Spleen (tissue), 7 donors: Measurements from ENCODE around the gene LEKR1.

Source experiments
- CTCF ChIP-seq, 11 experiments: fragments of 200-600 bp in 7 of 11; fragments of 450-650 bp in 4 of 11; sonication (generic) in 4 of 11; IDR thresholded peaks in 8 of 11; conservative IDR thresholded peaks in 3 of 11; 1 replicate in 7 of 11; 2 replicates in 4 of 11; pipeline versions ENCODE4 v1.4.0 to v1.8.0; 2016 to 2021; ENCODE audit warnings: antibody characterized with exemption in 11 of 11, inconsistent platforms in 4 of 11, mild to moderate bottlenecking in 1 of 11
- POLR2A ChIP-seq, 3 donors: fragments of 450-650 bp; IDR thresholded peaks; one replicate each; pipeline ENCODE4 v1.5.1; 2017; ENCODE audit warnings: antibody characterized with exemption in 3 of 3, mild to moderate bottlenecking in 1 of 3
- donor health status: DM: no; HTN: no; CAD: no; lungs with moderate emphysema.
- donor health status: DM: no; HTN: no; CAD: no.
- donor health status: DM: no; HTN: no; CAD: no.

DNA sequence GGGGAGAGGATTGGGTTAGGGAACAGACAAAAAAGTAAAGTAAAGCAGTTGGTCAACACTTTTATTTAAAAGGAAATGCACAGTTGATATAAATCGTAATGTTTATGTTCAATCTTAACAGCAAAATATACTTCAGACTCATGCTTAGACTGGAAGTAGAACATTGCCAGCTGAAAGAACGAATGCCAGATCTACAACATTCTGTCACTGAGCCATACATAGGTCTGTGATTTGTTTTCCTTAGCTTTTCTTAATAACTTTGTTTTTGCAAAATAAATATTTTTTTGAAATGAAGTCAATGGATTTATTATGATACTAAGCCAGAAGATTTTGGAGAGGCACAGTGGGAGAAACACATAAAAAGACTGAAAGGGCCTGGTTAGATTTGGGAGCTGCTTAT is 62.0 kb downstream of the LEKR1 start:
- TF ChIP-seq POLR2A (IDR thresholded peaks at IDR 0.05) (no peak), CTCF (IDR thresholded peaks at IDR 0.05 in 8 of 11, conservative IDR thresholded peaks at IDR 0.05 in 3 of 11) (no peak)
